Measurements from ENCODE around the gene HINT3. TPM values are rescaled to one million over a fixed set of nuclear protein-coding genes. Genes with fewer than 3 reads are reported as not detected.
A peak's percentile ranks its signal among the peaks of the same experiment; 100 is the strongest.

The HINT3 gene
- total RNA-seq, 2 experiments from 2014 or later, result 10.4 TPM

GRCh38 chr6:125974214-125974866 is 17.8 kb downstream of the HINT3 start:
- Histone ChIP-seq H3K27ac (ENCODE audit: low read depth in 1 of 2, low read length in 2 of 2) (no peak overlapping the region), H3K4me1 (ENCODE audit: insufficient read depth, low read length) (no peaks in the 10 kb centered on the region), H3K27me3 (ENCODE audit: control insufficient read depth in 1 of 2, insufficient read depth in 2 of 2, low read length in 2 of 2) (no peaks in the 10 kb centered on the region), H3K36me3 (ENCODE audit: insufficient read depth, low read length) (peaks cover 41% of the 10 kb centered on the region), H3K4me3 (ENCODE audit: low read length) (no peak overlapping the region), H3K9me3 (ENCODE audit: control insufficient read depth in 1 of 2, insufficient read depth in 1 of 2, low read length in 2 of 2) (no peaks in the 10 kb centered on the region)
- peak; percentile 67 for TF ChIP-seq CTCF (IDR thresholded peaks at IDR 0.05)
- peak in 3 of 14 experiments; percentile 63 to 67 (median 65) for DNase-seq
- H3K4me3 Mint-ChIP-seq, result no peak overlapping the region
- no peaks in the 10 kb centered on the region for H3K9me3 Mint-ChIP-seq
- intact Hi-C loops (cut with DNase I, micrococcal nuclease), result loop anchor here in 1 of 2 experiments (1.0 to 5.0 kb wide), 2 partner anchors 192 to 663 kb away; no protein-coding TSS in a partner anchor
- peaks cover 59% of the 10 kb centered on the region for H3K36me3 Mint-ChIP-seq (ENCODE audit: low read depth)
- no peaks in the 10 kb centered on the region for H3K27me3 Mint-ChIP-seq
- peak; percentile 84 for ATAC-seq (ENCODE audit: poor library complexity)
- CTCF ChIA-PET, result interaction anchor here (1.0 to 3.4 kb wide), 8 partner anchors 11 to 664 kb away, joined by 3 to 21 read pairs (median 4); partner anchors contain the start of gene HINT3
- POLR2A ChIA-PET, result interaction anchor here (0.6 to 3.5 kb wide), 4 partner anchors 12 to 194 kb away, joined by 3 to 20 read pairs (median 10); partner anchors contain the start of genes NCOA7 and TRMT11
- no peak overlapping the region for H3K27ac Mint-ChIP-seq
- H3K4me1 Mint-ChIP-seq (ENCODE audit: low read depth), result peaks cover 16% of the 10 kb centered on the region

GRCh38 chr6:125979101-125979500 is 22.5 kb downstream of the HINT3 start:
- no peaks in the 10 kb centered on the region for H3K9me3 ChIP-seq (ENCODE audit: control insufficient read depth in 1 of 2, insufficient read depth in 1 of 2, low read length in 2 of 2)
- ATAC-seq (ENCODE audit: poor library complexity) (no peak), DNase-seq (no peak)
- Mint-ChIP-seq H3K4me3 (no peak overlapping the region), H3K4me1 (ENCODE audit: low read depth) (peaks cover 7% of the 10 kb centered on the region), H3K9me3 (no peaks in the 10 kb centered on the region), H3K27ac (no peak overlapping the region), H3K27me3 (no peaks in the 10 kb centered on the region), H3K36me3 (ENCODE audit: low read depth) (peaks cover 27% of the 10 kb centered on the region)
- ChIA-PET CTCF (no interaction called here), POLR2A (no interaction called here)
- peaks cover 33% of the 10 kb centered on the region for H3K36me3 ChIP-seq (ENCODE audit: insufficient read depth, low read length)
- no peak overlapping the region for H3K27ac ChIP-seq (ENCODE audit: low read depth in 1 of 2, low read length in 2 of 2)
- intact Hi-C loops (cut with DNase I, micrococcal nuclease), result no loop called here
- H3K4me1 ChIP-seq (ENCODE audit: insufficient read depth, low read length), result no peaks in the 10 kb centered on the region
- no peak for TF ChIP-seq CTCF (IDR thresholded peaks at IDR 0.05)
- H3K27me3 ChIP-seq (ENCODE audit: control insufficient read depth in 1 of 2, insufficient read depth in 2 of 2, low read length in 2 of 2), result no peaks in the 10 kb centered on the region
- H3K4me3 ChIP-seq (ENCODE audit: low read length), result no peak overlapping the region

GRCh38 chr6:125981571-125982185 is 25.1 kb downstream of the HINT3 start:
- intact Hi-C loops (cut with DNase I, micrococcal nuclease), result loop anchor here in 1 of 2 experiments (10.0 kb wide), 1 partner anchor 1283 kb away; the partner anchor contains the start of gene RNF146
- peaks cover 10% of the 10 kb centered on the region for H3K36me3 Mint-ChIP-seq (ENCODE audit: low read depth)
- no peak for DNase-seq
- H3K27me3 Mint-ChIP-seq, result no peaks in the 10 kb centered on the region
- Histone ChIP-seq H3K27ac (ENCODE audit: low read depth in 1 of 2, low read length in 2 of 2) (no peak overlapping the region), H3K9me3 (ENCODE audit: control insufficient read depth in 1 of 2, insufficient read depth in 1 of 2, low read length in 2 of 2) (no peaks in the 10 kb centered on the region), H3K4me1 (ENCODE audit: insufficient read depth, low read length) (peaks cover 4% of the 10 kb centered on the region), H3K36me3 (ENCODE audit: insufficient read depth, low read length) (peaks cover 19% of the 10 kb centered on the region), H3K4me3 (ENCODE audit: low read length) (no peak overlapping the region), H3K27me3 (ENCODE audit: control insufficient read depth in 1 of 2, insufficient read depth in 2 of 2, low read length in 2 of 2) (no peaks in the 10 kb centered on the region)
- ATAC-seq (ENCODE audit: poor library complexity), result no peak
- ChIA-PET CTCF (interaction anchor here (1.9 kb wide), 1 partner anchor 25 kb away, joined by 8 read pairs; the partner anchor contains the start of gene HINT3), POLR2A (interaction anchor here (0.7 kb wide), 1 partner anchor 14 kb away, joined by 3 read pairs; no protein-coding TSS in a partner anchor)
- no peak for TF ChIP-seq CTCF (IDR thresholded peaks at IDR 0.05)
- H3K27ac Mint-ChIP-seq, result no peak overlapping the region
- no peak overlapping the region for H3K4me3 Mint-ChIP-seq
- no peaks in the 10 kb centered on the region for H3K4me1 Mint-ChIP-seq (ENCODE audit: low read depth)
- no peaks in the 10 kb centered on the region for H3K9me3 Mint-ChIP-seq

Measured in CD4-positive, alpha-beta T cell (primary cell).